Fibroblast of lung (primary cell): Measurements from ENCODE around the gene PRKAB1. TPM values are rescaled to one million over a fixed set of nuclear protein-coding genes. Genes with fewer than 3 reads are reported as not detected.
"Not testable (repeated sequence)": the region's sequence is repeated elsewhere in the genome, so short reads cannot be mapped to it uniquely, and the experiment has no call there.

Experiments
- DNase-seq, 2 donors: peaks; one replicate each; pipeline versions ENCODE4 v3.0.0 to v3.0.0-alpha.2; 2010; ENCODE audit warnings: low read depth in 2 of 2
- H2AFZ ChIP-seq: 2 replicates; pipeline ENCODE4 v1.5.1; 2012; ENCODE audit warnings: low read length, control low read depth, inconsistent platforms
- H3K27ac ChIP-seq: 2 replicates; pipeline ENCODE4 v1.5.1; 2011; ENCODE audit warnings: low read length, control low read depth; ENCODE audit not compliant: insufficient read depth
- H3K27me3 ChIP-seq: 2 replicates; pipeline ENCODE4 v1.5.1; 2011; ENCODE audit warnings: mild to moderate bottlenecking, low read length; ENCODE audit not compliant: control insufficient read depth, insufficient read depth
- H3K36me3 ChIP-seq: 2 replicates; pipeline ENCODE4 v1.5.1; 2011; ENCODE audit warnings: low read length; ENCODE audit not compliant: control insufficient read depth, insufficient read depth
- H3K4me1 ChIP-seq: 2 replicates; pipeline ENCODE4 v1.5.1; 2011; ENCODE audit warnings: low read length; ENCODE audit not compliant: control insufficient read depth, insufficient read depth; ENCODE audit errors: extremely low read depth
- H3K4me2 ChIP-seq: 2 replicates; pipeline ENCODE4 v1.5.1; 2011; ENCODE audit warnings: low read length, control low read depth; ENCODE audit not compliant: insufficient read depth; ENCODE audit errors: extremely low read depth
- H3K4me3 ChIP-seq, 4 experiments: fragments of 200-600 bp in 1 of 4; sonication (generic) in 1 of 4; replicated peaks in 1 of 4; 2 replicates each; pipeline ENCODE4 v1.5.1; 2011 to 2016; ENCODE audit warnings: low read length in 4 of 4, low read depth in 3 of 4, mild to moderate bottlenecking in 3 of 4, control low read depth in 2 of 4, inconsistent platforms in 1 of 4, mixed read lengths in 1 of 4; ENCODE audit not compliant: insufficient read depth in 1 of 4; ENCODE audit errors: control extremely low read depth in 1 of 4
- H3K79me2 ChIP-seq: 2 replicates; pipeline ENCODE4 v1.5.1; 2012; ENCODE audit warnings: mild to moderate bottlenecking, low read length, inconsistent platforms; ENCODE audit not compliant: control insufficient read depth, insufficient read depth
- H3K9ac ChIP-seq: 2 replicates; pipeline ENCODE4 v1.5.1; 2011; ENCODE audit warnings: mild to moderate bottlenecking, low read length, control low read depth; ENCODE audit not compliant: insufficient read depth
- H3K9me3 ChIP-seq: 2 replicates; pipeline ENCODE4 v1.5.1; 2012; ENCODE audit warnings: low read depth, low read length; ENCODE audit not compliant: control insufficient read depth, insufficient read depth
- H4K20me1 ChIP-seq: 2 replicates; pipeline ENCODE4 v1.5.1; 2011; ENCODE audit warnings: low read length; ENCODE audit not compliant: control insufficient read depth, insufficient read depth; ENCODE audit errors: extremely low read depth
- EZH2 ChIP-seq: IDR thresholded peaks from 2 replicates; pipeline ENCODE4 v1.5.1; 2012; ENCODE audit warnings: low read length, control low read depth, mild to moderate bottlenecking; ENCODE audit errors: missing control alignments
- polyA plus RNA-seq, 2 donors: library from polyadenylated mRNA; depleted of rRNA in 1 of 2; stranded (reverse) in 1 of 2; unstranded in 1 of 2; fragments of >200 nt; gene quantifications; 2 replicates each; pipeline ENCODE4 v1.2.1, GENCODE V29; 2011 to 2012; ENCODE audit warnings: missing spikeins in 1 of 2
- total RNA-seq: library from RNA; depleted of rRNA; stranded (reverse); fragments of >200 nt; gene quantifications from 2 replicates; pipeline ENCODE4 v1.2.1, GENCODE V29; 2014
- TF ChIP-seq, protein P1 (sequence below), 2 donors: IDR thresholded peaks in 1 of 2; conservative IDR thresholded peaks in 1 of 2; 1 replicate in 1 of 2; 2 replicates in 1 of 2; pipeline ENCODE4 v1.5.1; 2011 to 2012; ENCODE audit warnings: low read length in 2 of 2, control low read depth in 1 of 2, inconsistent platforms in 1 of 2, low read depth in 1 of 2, mild to moderate bottlenecking in 1 of 2

The PRKAB1 gene
- total and polyA plus RNA-seq, 2 donors (not counting 1 experiment from before 2014, with no cell fraction given) = 17.0 to 23.8 TPM

DNA sequence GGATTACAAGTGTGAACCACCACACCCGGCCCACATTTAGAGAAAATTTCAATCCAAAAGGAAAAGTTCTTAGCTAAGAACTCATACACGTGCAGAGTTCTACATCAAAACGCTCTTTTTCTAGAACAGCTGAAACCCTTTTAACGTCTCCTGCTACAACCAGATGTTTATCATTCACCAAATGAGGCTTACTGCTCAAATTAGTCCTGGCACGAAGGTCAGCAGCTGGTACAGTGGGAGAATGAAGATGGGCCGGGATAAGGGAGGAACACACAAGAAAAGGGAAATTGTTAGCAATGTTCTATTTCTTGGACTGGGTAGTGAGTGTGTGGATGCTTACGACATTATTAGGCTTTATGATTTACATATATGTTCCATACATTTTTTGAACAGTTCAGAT, 37.2 kb downstream of the PRKAB1 start:
- no peak overlapping the region for H3K4me3 ChIP-seq
- H4K20me1 ChIP-seq = no peaks in the 10 kb centered on the region
- H3K9ac ChIP-seq = no peak overlapping the region
- H3K4me2 ChIP-seq = no peak overlapping the region
- no peak overlapping the region for H2AFZ ChIP-seq
- TF ChIP-seq EZH2 = no peak
- TF ChIP-seq, protein P1, sequence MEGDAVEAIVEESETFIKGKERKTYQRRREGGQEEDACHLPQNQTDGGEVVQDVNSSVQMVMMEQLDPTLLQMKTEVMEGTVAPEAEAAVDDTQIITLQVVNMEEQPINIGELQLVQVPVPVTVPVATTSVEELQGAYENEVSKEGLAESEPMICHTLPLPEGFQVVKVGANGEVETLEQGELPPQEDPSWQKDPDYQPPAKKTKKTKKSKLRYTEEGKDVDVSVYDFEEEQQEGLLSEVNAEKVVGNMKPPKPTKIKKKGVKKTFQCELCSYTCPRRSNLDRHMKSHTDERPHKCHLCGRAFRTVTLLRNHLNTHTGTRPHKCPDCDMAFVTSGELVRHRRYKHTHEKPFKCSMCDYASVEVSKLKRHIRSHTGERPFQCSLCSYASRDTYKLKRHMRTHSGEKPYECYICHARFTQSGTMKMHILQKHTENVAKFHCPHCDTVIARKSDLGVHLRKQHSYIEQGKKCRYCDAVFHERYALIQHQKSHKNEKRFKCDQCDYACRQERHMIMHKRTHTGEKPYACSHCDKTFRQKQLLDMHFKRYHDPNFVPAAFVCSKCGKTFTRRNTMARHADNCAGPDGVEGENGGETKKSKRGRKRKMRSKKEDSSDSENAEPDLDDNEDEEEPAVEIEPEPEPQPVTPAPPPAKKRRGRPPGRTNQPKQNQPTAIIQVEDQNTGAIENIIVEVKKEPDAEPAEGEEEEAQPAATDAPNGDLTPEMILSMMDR (conservative IDR thresholded peaks at IDR 0.05 in 1 of 2, IDR thresholded peaks at IDR 0.05 in 1 of 2; ENCODE audit: low read depth in 1 of 2, low read length in 2 of 2) = no peak
- peaks cover 14% of the 10 kb centered on the region for H3K36me3 ChIP-seq
- no peak overlapping the region for H3K27ac ChIP-seq
- H3K9me3 ChIP-seq = no peaks in the 10 kb centered on the region
- no peak for DNase-seq
- H3K27me3 ChIP-seq = no peaks in the 10 kb centered on the region
- no peaks in the 10 kb centered on the region for H3K4me1 ChIP-seq
- no peaks in the 10 kb centered on the region for H3K79me2 ChIP-seq

DNA sequence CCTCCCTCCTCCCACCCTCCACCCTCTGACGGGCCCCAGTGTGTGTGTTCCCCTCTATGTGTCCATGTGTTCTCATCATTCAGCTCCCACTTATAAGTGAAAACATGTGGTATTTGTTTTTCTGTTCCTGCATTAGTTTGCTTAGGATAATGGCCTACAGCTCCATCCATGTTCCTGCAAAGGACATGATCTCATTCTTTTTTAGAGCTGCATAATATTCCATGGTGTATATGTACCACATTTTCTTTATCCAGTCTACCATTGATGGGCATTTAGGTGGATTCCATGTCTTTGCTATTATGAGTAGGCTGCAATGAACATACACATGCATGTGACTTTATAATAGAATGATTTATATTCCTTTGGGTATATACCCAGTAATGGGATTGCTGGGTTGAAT, 38.5 kb downstream of the PRKAB1 start:
- H2AFZ ChIP-seq, H3K9ac ChIP-seq, H3K4me1 ChIP-seq, H3K4me2 ChIP-seq, H4K20me1 ChIP-seq, H3K27me3 ChIP-seq, H3K79me2 ChIP-seq, H3K27ac ChIP-seq, H3K9me3 ChIP-seq, DNase-seq, H3K4me3 ChIP-seq: not testable (repeated sequence)
- H3K36me3 ChIP-seq = peaks cover 13% of the 10 kb centered on the region

DNA sequence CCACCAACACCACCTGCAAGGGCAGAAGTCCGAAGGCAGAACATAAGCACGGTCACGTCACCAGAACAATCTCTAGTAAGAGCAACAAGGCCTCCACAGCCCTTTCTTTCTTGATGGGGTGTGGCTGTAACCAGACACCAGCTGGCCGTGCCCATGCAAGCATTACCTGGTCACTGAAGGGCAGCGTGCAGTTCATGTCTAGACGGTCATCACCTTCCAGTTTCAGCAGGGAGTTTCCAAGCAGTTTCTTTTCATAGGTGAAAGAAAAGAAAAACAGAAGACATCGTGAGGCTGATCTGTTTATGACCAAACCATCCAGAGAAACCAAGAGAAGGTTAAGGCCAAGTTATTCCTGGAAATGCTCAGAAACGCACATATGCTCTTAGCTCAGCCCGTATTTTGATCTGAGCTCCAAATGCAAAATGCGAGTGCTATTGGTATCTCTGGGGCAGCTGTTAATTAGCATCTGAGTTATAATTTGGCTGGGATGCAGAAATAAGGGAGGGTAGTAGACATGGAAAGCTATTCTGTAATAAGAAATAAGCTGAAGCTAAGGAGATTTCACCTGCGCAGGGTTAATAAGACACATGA, 42.5 kb downstream of the PRKAB1 start:
- Histone ChIP-seq H3K4me1 (no peaks in the 10 kb centered on the region), H3K4me2 (no peak overlapping the region), H3K9ac (no peak overlapping the region), H3K36me3 (peaks cover 19% of the 10 kb centered on the region), H3K9me3 (no peaks in the 10 kb centered on the region), H3K4me3 (no peak overlapping the region), H3K79me2 (no peaks in the 10 kb centered on the region), H4K20me1 (no peaks in the 10 kb centered on the region), H3K27me3 (no peaks in the 10 kb centered on the region), H3K27ac (no peak overlapping the region), H2AFZ (no peak overlapping the region)
- TF ChIP-seq EZH2 = no peak
- TF ChIP-seq, protein P1 (conservative IDR thresholded peaks at IDR 0.05 in 1 of 2, IDR thresholded peaks at IDR 0.05 in 1 of 2; ENCODE audit: low read depth in 1 of 2, low read length in 2 of 2) = no peak
- no peak for DNase-seq
